Amygdala (tissue), 56 donors: ENCODE results near the gene ATG4B.
"Not testable (repeated sequence)": the region's sequence is repeated elsewhere in the genome, so short reads cannot be mapped to it uniquely, and the experiment has no call there.

Experiments
- DNase-seq, 56 donors: peaks; one replicate each; lab custom pipeline; 2025; lab: John Stamatoyannopoulos, UW

ATG4B gene

GRCh38 chr2:241637018-241637794 is at the start of gene ATG4B, which contains the start of gene THAP4:
Gene ATG4B, plus strand, starts transcription at chr2:241637693. Its CDS starts 22 bp downstream, at chr2:241637715.
Gene THAP4, minus strand, starts transcription at chr2:241637158. Its CDS starts 141 bp downstream, at chr2:241637017.
- peak; percentile 42 to 97 (median 82) for DNase-seq

GRCh38 chr2:241589863-241590262 is 47.6 kb upstream of the ATG4B start:
- DNase-seq, result not testable (repeated sequence)

- not testable (repeated sequence) for DNase-seq
These were observed 46.7 kb upstream of the ATG4B start for GRCh38 chr2:241590496-241591455.

- DNase-seq, result no peak
These were observed 45.2 kb upstream of the ATG4B start for GRCh38 chr2:241592126-241592845.

- no peak for DNase-seq
These were observed 44.2 kb upstream of the ATG4B start for GRCh38 chr2:241593271-241593670.

GRCh38 chr2:241595600-241596140 is 41.8 kb upstream of the ATG4B start:
- DNase-seq, result no peak

- DNase-seq, result no peak
These were observed 39.9 kb upstream of the ATG4B start for GRCh38 chr2:241597561-241597960.

GRCh38 chr2:241598061-241598460 is 39.4 kb upstream of the ATG4B start:
- no peak for DNase-seq

GRCh38 chr2:241598487-241598886 is 39.0 kb upstream of the ATG4B start:
- DNase-seq, result no peak

GRCh38 chr2:241599615-241600014 is 37.9 kb upstream of the ATG4B start:
- DNase-seq, result no peak

- DNase-seq, result no peak
These were observed 35.7 kb upstream of the ATG4B start for GRCh38 chr2:241601841-241602240.

GRCh38 chr2:241602720-241603119 is 34.8 kb upstream of the ATG4B start:
- DNase-seq, result no peak

GRCh38 chr2:241603686-241604085 is 33.8 kb upstream of the ATG4B start:
- no peak for DNase-seq

GRCh38 chr2:241606186-241606585 is 31.3 kb upstream of the ATG4B start:
- no peak for DNase-seq

- DNase-seq, result no peak
These were observed 30.2 kb upstream of the ATG4B start for GRCh38 chr2:241607162-241607885.

- DNase-seq, result no peak
These were observed 28.6 kb upstream of the ATG4B start for GRCh38 chr2:241608881-241609280.

- peak in 42 of 56 donors; percentile 13 to 87 (median 44) for DNase-seq
These were observed 27.4 kb upstream of the ATG4B start for GRCh38 chr2:241609859-241610793.

GRCh38 chr2:241611062-241611461 is 26.4 kb upstream of the ATG4B start:
- no peak for DNase-seq
